Astrocyte (in vitro differentiated cells and primary cell): ENCODE results near the gene DCC. TPM values are rescaled to one million over a fixed set of nuclear protein-coding genes. Genes with fewer than 3 reads are reported as not detected.

Source experiments
- DNase-seq: peaks from one replicate; pipeline ENCODE4 v3.0.0-alpha.2; 2010; ENCODE audit warnings: low read depth
- FAIRE-seq: peaks from 2 replicates; lab custom pipeline; 2011; peaks lifted over from hg19 to GRCh38; lab: Jason Lieb, UNC
- H2AFZ ChIP-seq: 2 replicates; pipeline ENCODE4 v1.6.0; 2012; ENCODE audit warnings: low read depth, low read length, inconsistent platforms
- H3K27ac ChIP-seq: 2 replicates; pipeline ENCODE4 v1.5.1; 2011; ENCODE audit warnings: low read depth, low read length, inconsistent platforms
- H3K27me3 ChIP-seq: 2 replicates; pipeline ENCODE4 v1.6.0; 2011; ENCODE audit warnings: low read length, inconsistent platforms; ENCODE audit not compliant: insufficient read depth
- H3K36me3 ChIP-seq: 2 replicates; pipeline ENCODE4 v1.5.1; 2011; ENCODE audit warnings: low read length, inconsistent platforms; ENCODE audit not compliant: insufficient read depth
- H3K4me1 ChIP-seq: 2 replicates; pipeline ENCODE4 v1.5.1; 2011; ENCODE audit warnings: low read length, inconsistent platforms; ENCODE audit not compliant: insufficient read depth
- H3K4me2 ChIP-seq: 2 replicates; pipeline ENCODE4 v1.6.0; 2012; ENCODE audit warnings: low read length, inconsistent platforms
- H3K4me3 ChIP-seq: 2 replicates; pipeline ENCODE4 v1.5.1; 2011; ENCODE audit warnings: low read depth, mild to moderate bottlenecking, low read length, inconsistent platforms; ENCODE audit not compliant: insufficient read depth
- H3K79me2 ChIP-seq: 2 replicates; pipeline ENCODE4 v1.6.0; 2012; ENCODE audit warnings: mild to moderate bottlenecking, low read length, inconsistent platforms; ENCODE audit not compliant: insufficient read depth
- H3K9ac ChIP-seq: 2 replicates; pipeline ENCODE4 v1.6.0; 2012; ENCODE audit warnings: mild to moderate bottlenecking, low read length, inconsistent platforms
- H3K9me3 ChIP-seq: 2 replicates; pipeline ENCODE4 v1.5.1; 2012; ENCODE audit warnings: low read depth, mild to moderate bottlenecking, low read length, inconsistent platforms; ENCODE audit not compliant: insufficient read depth
- H4K20me1 ChIP-seq: 2 replicates; pipeline ENCODE4 v1.6.0; 2012; ENCODE audit warnings: low read length, inconsistent platforms; ENCODE audit not compliant: insufficient read depth
- H3K27ac Mint-ChIP-seq: one replicate; pipeline ENCODE4 v1.8.0; 2021; ENCODE audit warnings: mild to moderate bottlenecking, mixed read lengths; ENCODE audit not compliant: unreplicated experiment
- H3K27me3 Mint-ChIP-seq: one replicate; pipeline ENCODE4 v1.8.0; 2021; ENCODE audit warnings: low read depth, mixed read lengths; ENCODE audit not compliant: unreplicated experiment
- H3K36me3 Mint-ChIP-seq: one replicate; pipeline ENCODE4 v1.8.0; 2021; ENCODE audit warnings: low read depth, mixed read lengths; ENCODE audit not compliant: unreplicated experiment
- H3K4me1 Mint-ChIP-seq: one replicate; pipeline ENCODE4 v1.8.0; 2021; ENCODE audit warnings: low read depth, mixed read lengths; ENCODE audit not compliant: unreplicated experiment
- H3K4me3 Mint-ChIP-seq: one replicate; pipeline ENCODE4 v1.8.0; 2021; ENCODE audit warnings: mild to moderate bottlenecking, moderate library complexity, mixed read lengths; ENCODE audit not compliant: unreplicated experiment
- H3K9me3 Mint-ChIP-seq: one replicate; pipeline ENCODE4 v1.8.0; 2021; ENCODE audit warnings: mild to moderate bottlenecking, mixed read lengths; ENCODE audit not compliant: unreplicated experiment
- CTCF ChIP-seq: IDR thresholded peaks from 2 replicates; pipeline ENCODE4 v1.5.1; 2011; ENCODE audit warnings: low read depth, mild to moderate bottlenecking, inconsistent platforms, low read length, moderate library complexity; ENCODE audit not compliant: insufficient read depth
- EZH2 ChIP-seq: IDR thresholded peaks from 2 replicates; pipeline ENCODE4 v1.6.1; 2012; ENCODE audit warnings: mild to moderate bottlenecking, low read length, inconsistent platforms; ENCODE audit not compliant: insufficient read depth
- total RNA-seq: library from RNA; stranded (reverse); gene quantifications from 2 replicates; pipeline ENCODE4 v1.2.1, GENCODE V29; 2021

The DCC gene
- total RNA-seq, 1 donor from 2014 or later = 2.6 TPM

- Histone ChIP-seq H3K4me3 (no peak overlapping the region), H3K36me3 (no peaks in the 10 kb centered on the region), H3K9ac (no peak overlapping the region), H3K4me2 (no peak overlapping the region), H2AFZ (no peak overlapping the region), H3K4me1 (no peaks in the 10 kb centered on the region), H3K27ac (no peak overlapping the region), H3K27me3 (no peaks in the 10 kb centered on the region), H4K20me1 (no peaks in the 10 kb centered on the region), H3K9me3 (no peaks in the 10 kb centered on the region), H3K79me2 (no peaks in the 10 kb centered on the region)
- FAIRE-seq (no peak), DNase-seq (no peak)
- Mint-ChIP-seq H3K36me3 (no peaks in the 10 kb centered on the region), H3K27ac (peak overlapping the region; percentile 27), H3K4me3 (no peak overlapping the region), H3K9me3 (no peaks in the 10 kb centered on the region), H3K27me3 (no peaks in the 10 kb centered on the region), H3K4me1 (peaks cover 6% of the 10 kb centered on the region)
- no peak for TF ChIP-seq EZH2
- TF ChIP-seq CTCF = no peak
Measured at GRCh38 chr18:53426666-53427184, 1086.7 kb downstream of the DCC start.

GRCh38 chr18:53441761-53442414 is 1101.9 kb downstream of the DCC start:
- no peaks in the 10 kb centered on the region for H3K36me3 Mint-ChIP-seq
- Histone ChIP-seq H3K36me3 (no peaks in the 10 kb centered on the region), H3K4me3 (no peak overlapping the region), H3K27me3 (no peaks in the 10 kb centered on the region), H2AFZ (no peak overlapping the region), H4K20me1 (no peaks in the 10 kb centered on the region), H3K9ac (no peak overlapping the region), H3K27ac (no peak overlapping the region), H3K4me2 (no peak overlapping the region), H3K4me1 (no peaks in the 10 kb centered on the region), H3K9me3 (no peaks in the 10 kb centered on the region), H3K79me2 (no peaks in the 10 kb centered on the region)
- no peaks in the 10 kb centered on the region for H3K27me3 Mint-ChIP-seq
- no peak overlapping the region for H3K4me3 Mint-ChIP-seq
- no peak for FAIRE-seq
- DNase-seq = no peak
- no peak overlapping the region for H3K27ac Mint-ChIP-seq
- H3K4me1 Mint-ChIP-seq = no peaks in the 10 kb centered on the region
- TF ChIP-seq EZH2 = no peak
- TF ChIP-seq CTCF = no peak
- no peaks in the 10 kb centered on the region for H3K9me3 Mint-ChIP-seq

GRCh38 chr18:53442415-53442783 is 1102.4 kb downstream of the DCC start:
- no peak overlapping the region for H3K4me3 Mint-ChIP-seq
- Histone ChIP-seq H3K79me2 (no peaks in the 10 kb centered on the region), H3K4me1 (no peaks in the 10 kb centered on the region), H3K27me3 (no peaks in the 10 kb centered on the region), H4K20me1 (no peaks in the 10 kb centered on the region), H3K9me3 (no peaks in the 10 kb centered on the region), H3K36me3 (no peaks in the 10 kb centered on the region), H3K27ac (no peak overlapping the region), H3K9ac (no peak overlapping the region), H3K4me2 (no peak overlapping the region), H3K4me3 (no peak overlapping the region), H2AFZ (no peak overlapping the region)
- no peaks in the 10 kb centered on the region for H3K36me3 Mint-ChIP-seq
- H3K4me1 Mint-ChIP-seq = no peaks in the 10 kb centered on the region
- no peak for FAIRE-seq
- no peaks in the 10 kb centered on the region for H3K27me3 Mint-ChIP-seq
- H3K9me3 Mint-ChIP-seq = no peaks in the 10 kb centered on the region
- TF ChIP-seq EZH2 (no peak), CTCF (no peak)
- DNase-seq = no peak
- H3K27ac Mint-ChIP-seq = no peak overlapping the region
